ENCODE measurements around the gene PGBD2. TPM values are rescaled to one million over a fixed set of nuclear protein-coding genes. Genes with fewer than 3 reads are reported as not detected.
A peak's percentile ranks its signal among the peaks of the same experiment; 100 is the strongest.
"Not testable (repeated sequence)": the region's sequence is repeated elsewhere in the genome, so short reads cannot be mapped to it uniquely, and the experiment has no call there.

PGBD2 gene
- total and polyA plus RNA-seq, 8 donors, result 2.2 to 7.5 (median 4.2) TPM

DNA sequence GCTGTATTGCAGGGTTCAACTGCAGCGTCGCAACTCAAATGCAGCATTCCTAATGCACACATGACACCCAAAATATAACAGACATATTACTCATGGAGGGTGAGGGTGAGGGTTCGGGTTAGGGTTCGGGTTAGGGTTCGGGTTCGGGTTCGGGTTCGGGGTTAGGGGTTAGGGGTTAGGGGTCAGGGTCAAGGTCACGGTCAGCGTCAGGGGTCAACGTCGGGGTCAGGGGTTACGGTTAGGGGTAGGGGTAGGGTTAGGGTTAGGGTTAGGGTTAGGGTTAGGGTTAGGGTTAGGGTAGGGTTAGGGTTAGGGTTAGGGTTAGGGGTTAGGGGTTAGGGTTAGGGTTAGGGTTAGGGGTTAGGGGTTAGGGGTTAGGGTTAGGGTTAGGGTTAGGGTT, 39.4 kb downstream of the PGBD2 start:
- DNase-seq (peak in 5 of 6 donors; percentile 39 to 86 (median 58)), ATAC-seq (peak; percentile 66 to 93 (median 83))
- FAIRE-seq; intact Hi-C loops (cut with DNase I); H3K36me3 ChIP-seq; H3K4me3 ChIP-seq; H3K9me3 ChIP-seq; H3K4me1 ChIP-seq; H3K27me3 ChIP-seq; H3K27ac ChIP-seq: not testable (repeated sequence)
- WGBS, 2 donors, result 68 to 77% methylated on average over 10 to 11 of the region's 13 CpGs

DNA sequence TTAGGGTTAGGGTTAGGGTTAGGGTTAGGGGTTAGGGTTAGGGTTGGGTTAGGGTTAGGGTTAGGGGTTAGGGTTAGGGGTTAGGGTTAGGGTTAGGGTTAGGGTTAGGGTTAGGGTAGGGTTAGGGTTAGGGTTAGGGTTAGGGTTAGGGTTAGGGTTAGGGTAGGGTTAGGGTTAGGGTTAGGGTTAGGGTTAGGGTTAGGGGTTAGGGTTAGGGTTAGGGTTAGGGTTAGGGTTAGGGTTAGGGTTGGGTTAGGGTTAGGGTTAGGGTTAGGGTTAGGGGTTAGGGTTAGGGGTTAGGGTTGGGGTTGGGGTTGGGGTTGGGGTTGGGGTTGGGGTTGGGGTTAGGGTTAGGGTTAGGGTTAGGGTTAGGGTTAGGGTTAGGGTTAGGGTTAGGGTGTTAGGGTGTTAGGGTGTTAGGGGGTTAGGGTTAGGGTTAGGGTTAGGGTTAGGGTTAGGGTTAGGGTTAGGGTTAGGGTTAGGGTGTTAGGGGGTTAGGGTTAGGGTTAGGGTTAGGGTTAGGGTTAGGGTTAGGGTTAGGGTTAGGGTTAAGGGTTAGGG, 39.9 kb downstream of the PGBD2 start:
- H3K4me3 ChIP-seq; H3K27me3 ChIP-seq; H3K27ac ChIP-seq; H3K4me1 ChIP-seq; H3K9me3 ChIP-seq; intact Hi-C loops (cut with DNase I); FAIRE-seq; H3K36me3 ChIP-seq: not testable (repeated sequence)
- DNase-seq, result peak in 1 of 6 donors; percentile 61
- ATAC-seq, result peak; percentile 65 to 84 (median 76)

Other genes with a start within 250 kb of the PGBD2 start
- not detected for gene OR14I1, start 203.5 kb upstream of the PGBD2 start, total RNA-seq
- gene OR14I1, start 203.5 kb upstream of the PGBD2 start, polyA plus RNA-seq, result not detected
- not detected for gene LYPD8, start 150.5 kb upstream of the PGBD2 start, total RNA-seq
- not detected for gene LYPD8, start 150.5 kb upstream of the PGBD2 start, polyA plus RNA-seq
- 10 to 100 TPM in 1 of 6 donors, 1 to 10 TPM in 5; 6.1 to 15.7 (median 7.6) TPM for gene SH3BP5L, start 80.3 kb upstream of the PGBD2 start, total RNA-seq
- gene SH3BP5L, start 80.3 kb upstream of the PGBD2 start, polyA plus RNA-seq, result 10 to 100 TPM; 13.6 to 15.8 TPM
- gene ZNF672, start 68.0 kb upstream of the PGBD2 start, total RNA-seq, result 10 to 100 TPM; 13.0 to 22.6 (median 15.5) TPM
- 10 to 100 TPM in 1 of 2 donors, 1 to 10 TPM in 1; 9.7 to 16.0 TPM for gene ZNF672, start 68.0 kb upstream of the PGBD2 start, polyA plus RNA-seq
- 10 to 100 TPM; 11.9 to 36.5 (median 21.3) TPM for gene ZNF692, start 47.1 kb upstream of the PGBD2 start, total RNA-seq
- gene ZNF692, start 47.1 kb upstream of the PGBD2 start, polyA plus RNA-seq, result 100 to 1,000 TPM; 191 to 233 TPM

Data from pancreas (tissue), 10 donors.